ENCODE results near the gene AKAP14.

GRCh38 chrX:119899125-119899524 lies 3.4 kb downstream of the AKAP14 start:
- no peak for TF ChIP-seq POLR2A (IDR thresholded peaks at IDR 0.05)
- TF ChIP-seq, protein P1, sequence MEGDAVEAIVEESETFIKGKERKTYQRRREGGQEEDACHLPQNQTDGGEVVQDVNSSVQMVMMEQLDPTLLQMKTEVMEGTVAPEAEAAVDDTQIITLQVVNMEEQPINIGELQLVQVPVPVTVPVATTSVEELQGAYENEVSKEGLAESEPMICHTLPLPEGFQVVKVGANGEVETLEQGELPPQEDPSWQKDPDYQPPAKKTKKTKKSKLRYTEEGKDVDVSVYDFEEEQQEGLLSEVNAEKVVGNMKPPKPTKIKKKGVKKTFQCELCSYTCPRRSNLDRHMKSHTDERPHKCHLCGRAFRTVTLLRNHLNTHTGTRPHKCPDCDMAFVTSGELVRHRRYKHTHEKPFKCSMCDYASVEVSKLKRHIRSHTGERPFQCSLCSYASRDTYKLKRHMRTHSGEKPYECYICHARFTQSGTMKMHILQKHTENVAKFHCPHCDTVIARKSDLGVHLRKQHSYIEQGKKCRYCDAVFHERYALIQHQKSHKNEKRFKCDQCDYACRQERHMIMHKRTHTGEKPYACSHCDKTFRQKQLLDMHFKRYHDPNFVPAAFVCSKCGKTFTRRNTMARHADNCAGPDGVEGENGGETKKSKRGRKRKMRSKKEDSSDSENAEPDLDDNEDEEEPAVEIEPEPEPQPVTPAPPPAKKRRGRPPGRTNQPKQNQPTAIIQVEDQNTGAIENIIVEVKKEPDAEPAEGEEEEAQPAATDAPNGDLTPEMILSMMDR (IDR thresholded peaks at IDR 0.05): no peak
